ENCODE data around the gene TXNRD2. TPM values are rescaled to one million over a fixed set of nuclear protein-coding genes. Genes with fewer than 3 reads are reported as not detected.
"Not testable (repeated sequence)": the region's sequence is repeated elsewhere in the genome, so short reads cannot be mapped to it uniquely, and the experiment has no call there.

The TXNRD2 gene
- total RNA-seq, 1 donor from 2014 or later: 21.3 TPM

- intact Hi-C loops (cut with micrococcal nuclease): loop anchor here (10.0 kb wide), 1 partner anchor 351 kb away; no protein-coding TSS in a partner anchor
Observed at GRCh38 chr22:19955241-19956128, 13.9 kb upstream of the TXNRD2 start.

GRCh38 chr22:19951346-19951745, 9.7 kb upstream of the TXNRD2 start:
- intact Hi-C loops (cut with micrococcal nuclease): loop anchor here (10.0 kb wide), 1 partner anchor 347 kb away; no protein-coding TSS in a partner anchor

GRCh38 chr22:19948057-19948760, 6.6 kb upstream of the TXNRD2 start:
- intact Hi-C loops (cut with micrococcal nuclease): no loop called here

GRCh38 chr22:19943082-19944026, 1.7 kb upstream of the TXNRD2 start:
- intact Hi-C loops (cut with micrococcal nuclease): loop anchor here (5.0 kb wide), 1 partner anchor 86 kb away; no protein-coding TSS in a partner anchor

- intact Hi-C loops (cut with micrococcal nuclease): loop anchor here (5.0 kb wide), 1 partner anchor 85 kb away; no protein-coding TSS in a partner anchor
Observed at GRCh38 chr22:19942157-19943081, 801 bp upstream of the TXNRD2 start.

GRCh38 chr22:19940536-19941364, 868 bp downstream of the TXNRD2 start:
- intact Hi-C loops (cut with micrococcal nuclease): loop anchor here (5.0 kb wide), 1 partner anchor 83 kb away; no protein-coding TSS in a partner anchor

- intact Hi-C loops (cut with micrococcal nuclease): no loop called here
Observed at GRCh38 chr22:19937616-19938473, 3.8 kb downstream of the TXNRD2 start.

GRCh38 chr22:19936513-19936912, 5.1 kb downstream of the TXNRD2 start:
- intact Hi-C loops (cut with micrococcal nuclease): no loop called here

- intact Hi-C loops (cut with micrococcal nuclease): not testable (repeated sequence)
Observed at GRCh38 chr22:19935123-19935718, 6.4 kb downstream of the TXNRD2 start.

- intact Hi-C loops (cut with micrococcal nuclease): no loop called here
Observed at GRCh38 chr22:19933341-19934241, 8.0 kb downstream of the TXNRD2 start.

- intact Hi-C loops (cut with micrococcal nuclease): no loop called here
Observed at GRCh38 chr22:19932367-19933206, 9.0 kb downstream of the TXNRD2 start.

GRCh38 chr22:19931514-19931913, 10.1 kb downstream of the TXNRD2 start:
- intact Hi-C loops (cut with micrococcal nuclease): no loop called here

- intact Hi-C loops (cut with micrococcal nuclease): no loop called here
Observed at GRCh38 chr22:19930551-19931486, 10.8 kb downstream of the TXNRD2 start.
